GM18499 (cell line): Measurements from ENCODE around the gene B9D1.

Source experiments
- ATAC-seq: cut with Tn5 transposase; IDR thresholded peaks from one replicate; pipeline ENCODE4 v1.9.1; 2021; ENCODE audit warnings: moderate number of reproducible peaks; ENCODE audit not compliant: insufficient read depth, unreplicated experiment

B9D1 gene

GRCh38 chr17:19390951-19391350 lies 28.4 kb upstream of the B9D1 start:
- no peak for ATAC-seq

GRCh38 chr17:19388791-19389785 lies 26.6 kb upstream of the B9D1 start:
- ATAC-seq: no peak

DNA sequence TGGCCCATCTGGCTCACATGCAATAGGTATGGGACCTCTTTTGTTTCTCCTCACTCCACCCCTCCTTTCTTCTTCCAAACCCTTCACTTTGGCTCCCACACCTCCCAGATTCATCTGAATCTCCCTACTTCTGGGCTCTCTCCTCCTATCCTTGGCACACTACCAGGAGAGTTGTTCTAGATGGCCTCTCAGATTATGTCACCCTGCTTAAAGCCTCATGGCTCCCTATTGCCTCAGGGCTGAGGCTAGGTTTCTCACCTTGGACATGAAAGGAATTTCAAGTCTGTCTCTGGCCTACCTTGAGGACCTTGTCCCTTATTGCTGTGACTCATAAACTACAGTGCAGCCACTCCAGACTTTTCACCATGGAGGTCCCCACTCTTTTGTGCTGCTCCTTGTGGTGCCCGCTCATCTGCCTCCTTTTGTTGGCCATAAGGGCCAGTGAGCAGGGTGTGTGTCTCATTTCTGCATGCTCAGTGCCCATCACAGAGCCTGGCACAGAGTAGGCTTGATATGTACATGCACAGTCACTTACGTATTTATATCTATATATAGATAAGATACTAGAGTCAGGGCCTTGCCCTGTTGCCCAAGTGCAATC lies 25.5 kb upstream of the B9D1 start:
- ATAC-seq: no peak

GRCh38 chr17:19386974-19387920 lies 24.7 kb upstream of the B9D1 start, which contains the start of gene MFAP4:
MFAP4 (minus strand) TSS chr17:19387190; CDS start chr17:19387155, 35 bp downstream.
- ATAC-seq: no peak

GRCh38 chr17:19386051-19386929 lies 23.8 kb upstream of the B9D1 start:
- ATAC-seq: no peak

GRCh38 chr17:19385521-19385983 lies 23.0 kb upstream of the B9D1 start:
- no peak for ATAC-seq

- ATAC-seq: no peak
Measured at GRCh38 chr17:19384723-19385391, 22.3 kb upstream of the B9D1 start.

- no peak for ATAC-seq
Measured at GRCh38 chr17:19383681-19384470, 21.4 kb upstream of the B9D1 start.

GRCh38 chr17:19382531-19383444 lies 20.3 kb upstream of the B9D1 start:
- ATAC-seq: no peak

GRCh38 chr17:19381741-19382444 lies 19.4 kb upstream of the B9D1 start:
- no peak for ATAC-seq

DNA sequence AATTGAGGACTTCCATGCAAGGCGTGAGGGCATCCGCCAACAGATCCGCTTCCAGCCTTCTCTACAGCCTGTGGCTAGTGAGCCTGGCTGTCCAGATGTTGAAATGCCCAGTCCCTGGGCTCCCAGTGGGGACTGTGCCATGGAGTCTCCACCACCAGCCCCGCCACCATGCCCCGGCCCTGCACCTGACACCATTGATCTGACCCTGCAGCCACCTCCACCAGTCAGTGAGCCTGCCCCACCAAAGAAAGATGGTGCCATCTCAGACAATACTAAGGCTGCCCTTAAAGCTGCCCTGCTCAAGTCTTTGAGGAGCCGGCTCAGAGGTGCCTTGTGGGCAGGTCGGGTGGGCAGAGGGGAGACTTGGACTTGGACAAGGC lies 18.8 kb upstream of the B9D1 start:
- no peak for ATAC-seq

DNA sequence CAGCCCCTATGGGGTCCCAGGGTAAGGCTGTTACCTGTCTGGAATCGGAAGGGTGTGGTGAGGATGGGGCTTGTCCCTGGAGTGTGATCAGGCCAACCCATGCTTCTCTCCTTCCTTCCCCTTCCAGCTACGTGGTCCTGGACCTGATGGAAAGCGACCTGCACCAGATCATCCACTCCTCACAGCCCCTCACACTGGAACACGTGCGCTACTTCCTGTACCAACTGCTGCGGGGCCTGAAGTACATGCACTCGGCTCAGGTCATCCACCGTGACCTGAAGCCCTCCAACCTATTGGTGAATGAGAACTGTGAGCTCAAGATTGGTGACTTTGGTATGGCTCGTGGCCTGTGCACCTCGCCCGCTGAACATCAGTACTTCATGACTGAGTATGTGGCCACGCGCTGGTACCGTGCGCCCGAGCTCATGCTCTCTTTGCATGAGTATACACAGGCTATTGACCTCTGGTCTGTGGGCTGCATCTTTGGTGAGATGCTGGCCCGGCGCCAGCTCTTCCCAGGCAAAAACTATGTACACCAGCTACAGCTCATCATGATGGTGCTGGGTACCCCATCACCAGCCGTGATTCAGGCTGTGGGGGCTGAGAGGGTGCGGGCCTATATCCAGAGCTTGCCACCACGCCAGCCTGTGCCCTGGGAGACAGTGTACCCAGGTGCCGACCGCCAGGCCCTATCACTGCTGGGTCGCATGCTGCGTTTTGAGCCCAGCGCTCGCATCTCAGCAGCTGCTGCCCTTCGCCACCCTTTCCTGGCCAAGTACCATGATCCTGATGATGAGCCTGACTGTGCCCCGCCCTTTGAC lies 18.2 kb upstream of the B9D1 start:
- no peak for ATAC-seq

DNA sequence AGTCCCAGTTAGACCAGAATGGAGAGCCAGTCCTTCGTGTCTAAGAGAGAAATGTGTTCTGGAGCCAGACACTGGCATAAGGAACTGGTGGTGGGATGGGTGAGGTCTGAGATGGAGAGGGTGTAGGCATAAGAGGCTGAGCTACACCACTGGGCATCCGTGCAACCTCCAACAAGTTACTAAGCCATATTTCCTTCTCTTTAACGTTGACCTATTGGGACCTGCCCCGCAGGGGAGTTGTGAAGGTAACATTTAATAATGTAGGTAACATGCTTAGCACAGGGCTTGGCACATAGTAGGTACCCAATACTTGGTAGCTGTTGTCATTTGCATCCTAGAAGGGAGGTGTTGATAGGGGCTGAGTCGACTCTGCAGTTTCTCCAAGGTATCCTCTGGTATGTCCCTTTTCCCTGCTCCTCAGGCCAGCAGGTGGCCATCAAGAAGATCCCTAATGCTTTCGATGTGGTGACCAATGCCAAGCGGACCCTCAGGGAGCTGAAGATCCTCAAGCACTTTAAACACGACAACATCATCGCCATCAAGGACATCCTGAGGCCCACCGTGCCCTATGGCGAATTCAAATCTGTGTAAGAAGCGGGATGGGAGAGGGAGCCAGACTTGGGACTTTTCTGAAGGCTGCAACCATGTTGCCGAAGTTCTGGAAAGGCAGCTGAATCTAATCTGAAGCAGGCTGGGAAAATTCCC lies 17.0 kb upstream of the B9D1 start:
- no peak for ATAC-seq

- no peak for ATAC-seq
Measured at GRCh38 chr17:19378416-19379360, 16.2 kb upstream of the B9D1 start, which contains the start of gene MAPK7. MAPK7 (plus strand) TSS chr17:19378498; CDS start chr17:19378901, 403 bp downstream.
